K562 treated with DMSO at 1 percent for 24 hours (cell line): ENCODE data around the gene FBXO42. TPM values are rescaled to one million over a fixed set of nuclear protein-coding genes. Genes with fewer than 3 reads are reported as not detected.

Source experiments
- total RNA-seq: library from RNA; unstranded; fragments of 300-600 nt; gene quantifications from 2 replicates; pipeline ENCODE4 v1.2.3, GENCODE V29; 2022; ENCODE audit warnings: low read depth; ENCODE audit not compliant: insufficient read depth

The FBXO42 gene
- total RNA-seq: 21.7 and 27.7 TPM in 2 replicates

GRCh38 chr1:16351994-16352841 lies at the start of gene FBXO42:
FBXO42 (minus strand) TSS chr1:16352480; CDS start chr1:16315418, 37,062 bp downstream.

GRCh38 chr1:16366722-16367257 lies 14.5 kb upstream of the FBXO42 start, which contains the start of gene SZRD1:
SZRD1 (plus strand) TSS chr1:16367242; CDS start chr1:16367258, 16 bp downstream.

GRCh38 chr1:16236511-16237342 lies 115.6 kb downstream of the FBXO42 start, which contains the start of gene CPLANE2:
CPLANE2 (minus strand) TSS chr1:16237183; CDS start chr1:16236742, 441 bp downstream.

GRCh38 chr1:16212251-16212961 lies 139.9 kb downstream of the FBXO42 start, which contains the start of gene ARHGEF19:
ARHGEF19 (minus strand) TSS chr1:16212652; CDS start chr1:16209054, 3,598 bp downstream.

Other genes starting within 250 kb of the FBXO42 start
- gene EPHA2, start 196.4 kb downstream of the FBXO42 start, total RNA-seq: 0.12 and 0.20 TPM in 2 replicates
- 18.7 and 19.3 TPM in 2 replicates for gene ARHGEF19, start 139.8 kb downstream of the FBXO42 start, total RNA-seq
- 18.9 and 19.0 TPM in 2 replicates for gene CPLANE2, start 115.3 kb downstream of the FBXO42 start, total RNA-seq
- 134 and 138 TPM in 2 replicates for gene SZRD1, start 14.8 kb upstream of the FBXO42 start, total RNA-seq
- 0.82 TPM in 1 of 2 replicates, not detected in the other for gene SPATA21, start 84.9 kb upstream of the FBXO42 start, total RNA-seq
- gene NECAP2, start 88.2 kb upstream of the FBXO42 start, total RNA-seq: 81.2 and 83.3 TPM in 2 replicates
- not detected in 2 replicates for gene RNU1-1, start 161.8 kb upstream of the FBXO42 start, total RNA-seq